Naive thymus-derived CD4-positive, alpha-beta T cell (primary cell): ENCODE measurements around the gene ASF1B. TPM values are rescaled to one million over a fixed set of nuclear protein-coding genes. Genes with fewer than 3 reads are reported as not detected.

ENCODE experiments used
- ATAC-seq: fragments of 150-1000 bp; cut with Tn5 transposase; 2 replicates; pipeline ENCODE4 v1.10.0; 2021; ENCODE audit warnings: mild to moderate bottlenecking, moderate library complexity
- CTCF ChIA-PET: fragments of 350-600 bp; sonication (Branson Sonifier 250); formaldehyde crosslinking; loops from one replicate; lab custom pipeline; 2021; ENCODE audit warnings: antibody characterized with exemption; lab: Charles Lee
- POLR2A ChIA-PET: fragments of 350-600 bp; sonication (Branson Sonifier 250); formaldehyde crosslinking; loops from one replicate; lab custom pipeline; 2021; ENCODE audit warnings: antibody characterized with exemption, inconsistent platforms; lab: Charles Lee
- DNase-seq, 9 donors: peaks; one replicate each; pipeline versions ENCODE4 v3.0.0 to v3.0.0-alpha.2; 2020 to 2022; ENCODE audit warnings: mixed read lengths in 1 of 9
- H3K27ac ChIP-seq: one replicate; pipeline ENCODE4 v1.7.0; 2013; ENCODE audit warnings: mild to moderate bottlenecking, low read depth, low read length, moderate library complexity
- H3K27me3 ChIP-seq, 2 donors: one replicate each; pipeline ENCODE4 v1.7.0; 2013; ENCODE audit warnings: low read length in 2 of 2, mild to moderate bottlenecking in 2 of 2, moderate library complexity in 2 of 2; ENCODE audit not compliant: control insufficient read depth in 2 of 2, insufficient read depth in 2 of 2
- H3K36me3 ChIP-seq, 3 experiments: 1 replicate in 2 of 3; 2 replicates in 1 of 3; pipeline ENCODE4 v1.7.0; 2013; ENCODE audit warnings: low read length in 3 of 3, mild to moderate bottlenecking in 3 of 3, moderate library complexity in 1 of 3; ENCODE audit not compliant: insufficient read depth in 3 of 3, control insufficient read depth in 2 of 3
- H3K4me1 ChIP-seq, 2 donors: one replicate each; pipeline ENCODE4 v1.7.0; 2013; ENCODE audit warnings: low read length in 2 of 2, mild to moderate bottlenecking in 2 of 2, moderate library complexity in 1 of 2; ENCODE audit not compliant: control insufficient read depth in 2 of 2, insufficient read depth in 2 of 2
- H3K4me3 ChIP-seq: 2 replicates; pipeline ENCODE4 v1.7.0; 2013; ENCODE audit warnings: mild to moderate bottlenecking, low read length
- H3K9me3 ChIP-seq, 3 experiments: 1 replicate in 2 of 3; 2 replicates in 1 of 3; pipeline ENCODE4 v1.7.0; 2013; ENCODE audit warnings: low read length in 3 of 3; ENCODE audit not compliant: control insufficient read depth in 2 of 3
- H3K27ac Mint-ChIP-seq, 9 donors: one replicate each; pipeline ENCODE4 v1.8.0; 2020 to 2022; ENCODE audit warnings: mixed read lengths in 9 of 9, mild to moderate bottlenecking in 8 of 9, moderate library complexity in 5 of 9, inconsistent platforms in 2 of 9
- H3K27me3 Mint-ChIP-seq, 5 donors: one replicate each; pipeline ENCODE4 v1.8.0; 2021 to 2022; ENCODE audit warnings: mixed read lengths in 5 of 5, mild to moderate bottlenecking in 1 of 5
- H3K36me3 Mint-ChIP-seq, 5 donors: one replicate each; pipeline ENCODE4 v1.8.0; 2020 to 2022; ENCODE audit warnings: mixed read lengths in 5 of 5, mild to moderate bottlenecking in 3 of 5, inconsistent platforms in 1 of 5
- H3K4me1 Mint-ChIP-seq, 7 donors: one replicate each; pipeline ENCODE4 v1.8.0; 2020 to 2022; ENCODE audit warnings: mixed read lengths in 7 of 7, mild to moderate bottlenecking in 3 of 7, inconsistent platforms in 1 of 7
- H3K4me3 Mint-ChIP-seq, 10 donors: one replicate each; pipeline ENCODE4 v1.8.0; 2020 to 2022; ENCODE audit warnings: mild to moderate bottlenecking in 10 of 10, mixed read lengths in 10 of 10, moderate library complexity in 6 of 10, inconsistent platforms in 2 of 10
- H3K9me3 Mint-ChIP-seq, 11 donors: one replicate each; pipeline ENCODE4 v1.8.0; 2020 to 2022; ENCODE audit warnings: mixed read lengths in 11 of 11, mild to moderate bottlenecking in 4 of 11, inconsistent platforms in 1 of 11, moderate library complexity in 1 of 11
- intact Hi-C, 2 donors: fragments of 100-400 bp; cut with micrococcal nuclease; formaldehyde crosslinking; loops; one replicate each; pipeline ENCODE4 v1.15.1; 2023
- polyA plus RNA-seq, 2 donors: library from polyadenylated mRNA; unstranded; fragments of 300-500 nt; fragmentation: Illumina TruSeq; gene quantifications; one replicate each; pipeline ENCODE4 v1.2.3, GENCODE V29; 2021
- total RNA-seq, 6 experiments: library from RNA in 5 of 6; stranded (reverse) in 5 of 6; gene quantifications; 1 replicate in 5 of 6; 2 replicates in 1 of 6; pipeline ENCODE4 v1.2.3 and lab custom pipeline; 2021 to 2026

The ASF1B gene
- total and polyA plus RNA-seq, 7 experiments from 2014 or later = 0.98 to 79.0 (median 2.4) TPM

- peaks cover 20 to 37% (median 32%) of the 10 kb centered on the region in 7 donors for H3K4me1 Mint-ChIP-seq
- ChIA-PET CTCF (interaction anchor here (0.6 kb wide), 1 partner anchor 242 kb away, joined by 4 read pairs; no protein-coding TSS in a partner anchor), POLR2A (interaction anchor here (1.1 to 2.4 kb wide), 3 partner anchors 17 to 88 kb away, joined by 3 to 11 read pairs (median 4); partner anchors contain the start of genes ASF1B and IL27RA)
- peak overlapping the region in 4 of 10 donors; percentile 3 to 59 (median 25) for H3K4me3 Mint-ChIP-seq
- no peaks in the 10 kb centered on the region for H3K36me3 ChIP-seq
- no peaks in the 10 kb centered on the region for H3K27me3 ChIP-seq
- ATAC-seq (no peak), DNase-seq (no peak)
- H3K27me3 Mint-ChIP-seq = no peaks in the 10 kb centered on the region
- H3K36me3 Mint-ChIP-seq = peaks cover 0 to 9% (median 0%) of the 10 kb centered on the region in 5 donors
- intact Hi-C loops = loop anchor here (2.0 to 5.0 kb wide), 3 partner anchors 38 to 168 kb away; partner anchors contain the start of gene DCAF15 (in 1 of the 2)
- peak overlapping the region; percentile 17 for H3K27ac ChIP-seq
- H3K4me1 ChIP-seq = peaks cover 15 to 28% of the 10 kb centered on the region in 2 donors
- peak overlapping the region in 6 of 9 donors; percentile 24 to 93 (median 47) for H3K27ac Mint-ChIP-seq
- no peak overlapping the region for H3K4me3 ChIP-seq
- H3K9me3 ChIP-seq = no peaks in the 10 kb centered on the region
- peaks cover 0 to 2% (median 0%) of the 10 kb centered on the region in 11 donors for H3K9me3 Mint-ChIP-seq
These were observed 16.5 kb downstream of the ASF1B start for GRCh38 chr19:14119644-14120496.

GRCh38 chr19:14119146-14119545 is 17.2 kb downstream of the ASF1B start:
- Histone ChIP-seq H3K36me3 (no peaks in the 10 kb centered on the region), H3K27me3 (no peaks in the 10 kb centered on the region), H3K4me1 (peaks cover 15 to 33% of the 10 kb centered on the region in 2 donors), H3K9me3 (no peaks in the 10 kb centered on the region), H3K4me3 (no peak overlapping the region), H3K27ac (peak overlapping the region; percentile 87)
- ChIA-PET CTCF (interaction anchor here (1.0 to 1.1 kb wide), 2 partner anchors 9 to 17 kb away, joined by 3 to 4 read pairs; partner anchors contain the start of gene ASF1B), POLR2A (interaction anchor here (1.0 to 2.4 kb wide), 4 partner anchors 17 to 37 kb away, joined by 3 to 11 read pairs (median 8); partner anchors contain the start of gene ASF1B)
- peaks cover 0 to 2% (median 0%) of the 10 kb centered on the region in 11 donors for H3K9me3 Mint-ChIP-seq
- H3K4me1 Mint-ChIP-seq = peaks cover 20 to 42% (median 35%) of the 10 kb centered on the region in 7 donors
- H3K27ac Mint-ChIP-seq = peak overlapping the region in 8 of 9 donors; percentile 22 to 99 (median 94)
- no peak for ATAC-seq
- intact Hi-C loops = loop anchor here (2.0 to 5.0 kb wide), 3 partner anchors 37 to 167 kb away; partner anchors contain the start of gene DCAF15 (in 1 of the 2)
- no peak for DNase-seq
- no peaks in the 10 kb centered on the region for H3K27me3 Mint-ChIP-seq
- H3K4me3 Mint-ChIP-seq = peak overlapping the region; percentile 92 to 98 (median 94)
- peaks cover 0 to 5% (median 0%) of the 10 kb centered on the region in 5 donors for H3K36me3 Mint-ChIP-seq

- Mint-ChIP-seq H3K4me1 (peaks cover 20 to 50% (median 42%) of the 10 kb centered on the region in 7 donors), H3K27me3 (no peaks in the 10 kb centered on the region), H3K36me3 (peaks cover 0 to 5% (median 0%) of the 10 kb centered on the region in 5 donors), H3K9me3 (peaks cover 0 to 2% (median 0%) of the 10 kb centered on the region in 11 donors), H3K4me3 (peak overlapping the region; percentile 92 to 98 (median 94)), H3K27ac (peak overlapping the region; percentile 92 to 99 (median 97))
- no peaks in the 10 kb centered on the region for H3K27me3 ChIP-seq
- peak overlapping the region; percentile 57 for H3K4me3 ChIP-seq
- ChIA-PET CTCF (interaction anchor here (1.0 to 1.1 kb wide), 2 partner anchors 8 to 18 kb away, joined by 3 to 4 read pairs; partner anchors contain the start of gene ASF1B), POLR2A (interaction anchor here (0.6 to 2.4 kb wide), 9 partner anchors 9 to 118 kb away, joined by 3 to 11 read pairs (median 3); partner anchors contain the start of gene ASF1B)
- peak; percentile 38 to 84 (median 60) for DNase-seq
- H3K36me3 ChIP-seq = no peaks in the 10 kb centered on the region
- H3K9me3 ChIP-seq = no peaks in the 10 kb centered on the region
- H3K27ac ChIP-seq = peak overlapping the region; percentile 87
- peak; percentile 37 for ATAC-seq
- intact Hi-C loops = loop anchor here (2.0 to 5.0 kb wide), 3 partner anchors 36 to 166 kb away; partner anchors contain the start of gene DCAF15 (in 1 of the 2)
- peaks cover 15 to 39% of the 10 kb centered on the region in 2 donors for H3K4me1 ChIP-seq
These were observed 18.0 kb downstream of the ASF1B start for GRCh38 chr19:14118165-14119051.

- peak; percentile 93 for ATAC-seq
- intact Hi-C loops = loop anchor here (1.0 to 5.0 kb wide), 9 partner anchors 19 to 237 kb away; partner anchors contain the start of genes ASF1B (in 1 of the 2), DCAF15 (in 1 of the 2) and SAMD1 (in 1 of the 2)
These were observed 18.7 kb downstream of the ASF1B start, which contains the start of gene PRKACA for GRCh38 chr19:14117668-14118164. Gene PRKACA (minus strand): TSS chr19:14117762. CDS start chr19:14117547, 215 bp downstream.

DNA sequence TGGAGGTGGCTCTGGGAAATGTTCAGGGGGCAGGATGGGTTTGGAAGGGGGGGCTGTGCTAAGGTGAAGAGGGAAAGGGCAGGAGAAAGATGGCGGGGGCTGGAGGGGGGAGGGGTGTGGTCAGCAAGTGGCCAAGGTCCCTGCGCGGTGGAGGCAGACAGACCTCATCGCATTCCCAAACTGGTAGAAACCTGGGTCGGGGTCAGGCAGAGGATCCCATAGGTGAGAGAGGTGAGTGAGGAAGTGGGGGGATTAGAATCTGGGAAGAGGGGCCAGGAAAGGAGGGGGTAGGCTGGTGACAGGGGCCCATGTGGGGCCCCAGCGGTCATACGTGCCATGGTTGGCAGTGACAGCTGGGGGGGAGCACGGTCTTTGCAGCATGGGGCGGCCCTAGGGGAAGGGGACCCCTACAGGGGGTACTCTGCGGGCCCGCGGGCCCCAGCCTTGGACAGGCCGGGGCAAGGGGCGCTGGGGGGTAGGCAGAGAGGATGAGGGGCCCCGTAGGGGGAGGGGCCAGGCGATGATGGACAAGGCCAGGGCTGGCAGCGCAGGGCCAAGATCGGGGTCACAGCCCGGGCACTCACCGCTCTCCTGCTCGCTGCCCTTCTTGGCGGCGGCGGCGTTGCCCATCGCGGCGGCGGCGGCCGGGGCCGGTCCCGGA is 19.3 kb downstream of the ASF1B start:
- Histone ChIP-seq H3K4me3 (peak overlapping the region; percentile 67), H3K27me3 (no peaks in the 10 kb centered on the region), H3K36me3 (no peaks in the 10 kb centered on the region), H3K9me3 (no peaks in the 10 kb centered on the region), H3K27ac (peak overlapping the region; percentile 72), H3K4me1 (peaks cover 15 to 51% of the 10 kb centered on the region in 2 donors)
- intact Hi-C loops = loop anchor here (1.0 to 5.0 kb wide), 8 partner anchors 19 to 237 kb away; partner anchors contain the start of genes ASF1B (in 1 of the 2), DCAF15 (in 1 of the 2) and SAMD1 (in 1 of the 2)
- DNase-seq (peak in 1 of 9 donors; percentile 38), ATAC-seq (no peak)
- H3K27ac Mint-ChIP-seq = peak overlapping the region; percentile 56 to 97 (median 86)
- peak overlapping the region; percentile 83 to 97 (median 91) for H3K4me3 Mint-ChIP-seq
- ChIA-PET CTCF (interaction anchor here (0.7 kb wide), 1 partner anchor 566 kb away, joined by 3 read pairs; no protein-coding TSS in a partner anchor), POLR2A (interaction anchor here (0.6 to 2.4 kb wide), 10 partner anchors 12 to 44 kb away, joined by 3 to 11 read pairs (median 4); partner anchors contain the start of gene ASF1B)
- peaks cover 0 to 2% (median 0%) of the 10 kb centered on the region in 11 donors for H3K9me3 Mint-ChIP-seq
- H3K27me3 Mint-ChIP-seq = no peaks in the 10 kb centered on the region
- no peaks in the 10 kb centered on the region for H3K36me3 Mint-ChIP-seq
- peaks cover 20 to 62% (median 53%) of the 10 kb centered on the region in 7 donors for H3K4me1 Mint-ChIP-seq

More at GRCh38 chr19:14117668-14118164, 18.7 kb downstream of the ASF1B start, which contains the start of gene PRKACA:
- Histone ChIP-seq H3K4me1 (peaks cover 15 to 46% of the 10 kb centered on the region in 2 donors), H3K27me3 (no peaks in the 10 kb centered on the region), H3K4me3 (peak within 1 kb of the TSS; percentile 67), H3K9me3 (no peaks in the 10 kb centered on the region), H3K27ac (peak within 1 kb of the TSS; percentile 87), H3K36me3 (no peaks in the 10 kb centered on the region)
- H3K36me3 Mint-ChIP-seq = peaks cover 0 to 3% (median 0%) of the 10 kb centered on the region in 5 donors
- peaks cover 0 to 2% (median 0%) of the 10 kb centered on the region in 11 donors for H3K9me3 Mint-ChIP-seq
- DNase-seq = peak; percentile 93 to 99 (median 98)
- peak within 1 kb of the TSS; percentile 92 to 98 (median 95) for H3K4me3 Mint-ChIP-seq
- POLR2A ChIA-PET = interaction anchor here (0.6 to 2.4 kb wide), 8 partner anchors 11 to 117 kb away, joined by 3 to 11 read pairs (median 4); partner anchors contain the start of gene ASF1B
- CTCF ChIA-PET = no interaction called here
- peaks cover 20 to 56% (median 46%) of the 10 kb centered on the region in 7 donors for H3K4me1 Mint-ChIP-seq
- H3K27ac Mint-ChIP-seq = peak within 1 kb of the TSS; percentile 92 to 99 (median 97)
- no peaks in the 10 kb centered on the region for H3K27me3 Mint-ChIP-seq
